HG03280 (cell line): ENCODE data around the gene HIC2.
"Not testable (repeated sequence)": the region's sequence is repeated elsewhere in the genome, so short reads cannot be mapped to it uniquely, and the experiment has no call there.

Experiments used
- ATAC-seq: cut with Tn5 transposase; IDR thresholded peaks from one replicate; pipeline ENCODE4 v1.9.1; 2021; ENCODE audit warnings: mild to moderate bottlenecking, moderate library complexity; ENCODE audit not compliant: unreplicated experiment

The HIC2 gene

GRCh38 chr22:21449531-21450319, 32.6 kb downstream of the HIC2 start:
- ATAC-seq: no peak

DNA sequence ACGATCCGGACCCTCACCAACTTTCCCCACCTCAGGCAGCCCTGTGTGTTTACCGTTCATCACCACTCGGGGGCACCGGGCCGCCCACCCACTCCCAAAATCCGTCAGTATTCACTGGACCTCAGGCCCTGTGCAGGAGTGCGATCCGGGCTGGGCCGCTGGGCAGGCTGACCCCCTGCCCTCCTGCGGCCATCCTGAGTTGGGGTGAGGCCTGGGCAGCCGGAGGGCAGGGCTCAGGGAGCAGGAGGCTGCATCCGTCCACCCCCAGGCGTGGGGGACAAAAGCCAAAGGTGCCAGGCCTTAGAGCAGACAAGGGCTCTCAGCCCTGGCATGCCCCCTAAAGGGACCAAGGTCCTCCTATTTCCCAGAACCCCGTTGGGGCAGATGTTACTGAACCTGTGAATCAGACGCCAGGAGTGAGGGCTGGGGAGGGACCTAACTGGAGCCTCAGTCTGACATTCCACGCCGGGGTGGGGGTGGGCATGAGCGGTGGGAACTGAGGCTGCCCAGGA, 33.2 kb downstream of the HIC2 start:
- no peak for ATAC-seq

DNA sequence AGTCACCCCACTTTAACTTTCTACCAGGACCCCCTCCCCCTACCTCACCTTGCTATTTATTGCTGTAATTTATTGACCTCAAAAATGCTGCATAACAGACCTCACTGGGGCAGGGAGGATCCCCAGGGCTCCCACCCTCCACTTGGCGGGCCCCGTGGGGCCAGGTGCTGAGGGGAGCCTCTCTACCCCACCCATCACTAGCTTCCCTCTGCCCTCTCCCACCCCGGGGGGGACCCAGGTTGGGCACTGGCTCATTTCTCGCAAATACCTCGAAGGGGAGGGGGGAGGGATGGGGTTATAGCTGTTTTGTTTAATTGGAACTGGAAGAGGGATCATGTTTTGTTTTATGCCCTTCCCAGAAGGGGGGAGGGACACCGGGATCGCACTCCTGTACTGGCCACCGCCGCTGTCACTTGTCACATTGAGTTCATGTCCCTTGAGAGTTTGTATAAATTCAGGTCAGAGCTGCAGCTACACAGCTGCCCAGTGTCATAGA, 33.7 kb downstream of the HIC2 start:
- ATAC-seq: no peak

DNA sequence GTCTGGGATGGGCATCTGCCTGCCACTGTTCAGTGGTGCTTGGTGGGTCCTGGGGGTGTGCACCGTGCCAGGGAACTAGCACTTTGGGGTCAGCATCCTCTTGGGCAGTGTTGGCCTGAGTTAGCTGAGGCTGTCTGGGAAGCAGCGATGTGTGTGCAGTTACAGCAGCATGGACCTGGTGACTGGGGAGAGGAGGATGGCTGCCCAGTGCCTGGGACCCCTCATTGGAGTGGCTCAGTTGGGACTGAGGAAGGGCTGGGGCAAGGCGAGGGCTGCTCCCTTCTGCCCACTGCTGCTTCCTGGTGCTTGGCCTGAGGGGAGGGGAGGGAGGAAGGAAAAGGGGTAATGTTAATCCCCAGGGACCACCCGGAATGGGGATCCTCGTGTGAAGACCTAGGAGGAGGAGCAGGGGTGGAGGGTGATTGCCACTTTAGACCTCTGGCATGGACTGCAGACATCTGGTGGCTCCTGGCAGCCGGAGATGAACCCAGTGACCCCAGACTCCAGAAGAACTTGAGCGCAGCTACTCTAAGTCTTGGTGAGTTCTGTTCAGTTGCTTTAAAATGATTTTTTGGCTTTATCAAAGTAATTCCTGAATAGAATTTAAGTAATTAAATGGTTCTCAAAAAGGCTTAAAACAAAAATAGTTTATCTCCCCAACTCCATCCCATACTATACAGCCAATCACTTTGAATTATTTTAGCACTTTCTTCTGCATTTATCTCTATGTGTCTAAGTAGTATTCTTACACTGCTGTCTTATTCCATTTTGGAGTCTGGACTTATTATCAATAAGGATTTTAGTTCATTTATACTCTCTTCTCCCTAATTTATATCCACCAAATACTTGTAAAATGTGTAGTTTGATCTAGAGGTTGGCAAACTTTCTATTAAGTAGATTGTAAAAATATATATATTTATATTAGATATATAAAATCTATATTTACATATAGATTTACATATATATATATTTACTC, 34.7 kb downstream of the HIC2 start:
- ATAC-seq: no peak

GRCh38 chr22:21452666-21453065, 35.5 kb downstream of the HIC2 start:
- ATAC-seq: not testable (repeated sequence)

DNA sequence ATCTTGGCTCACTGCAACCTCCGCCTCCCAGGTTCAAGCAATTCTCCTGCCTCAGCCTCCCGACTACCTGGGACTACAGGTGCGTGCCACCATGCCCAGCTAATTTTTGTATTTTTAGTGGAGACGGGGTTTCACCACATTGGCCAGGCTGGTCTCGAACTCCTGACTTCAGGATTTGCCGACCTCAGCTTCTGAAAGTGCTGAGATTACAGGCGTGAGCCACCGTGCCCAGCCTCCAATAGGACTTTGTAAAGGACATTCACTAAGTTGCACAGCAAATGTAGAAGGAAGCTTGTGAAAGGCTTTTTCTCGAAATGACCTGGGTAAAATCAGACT, 37.8 kb downstream of the HIC2 start:
- ATAC-seq: not testable (repeated sequence)

GRCh38 chr22:21455334-21456089, 38.3 kb downstream of the HIC2 start:
- no peak for ATAC-seq

DNA sequence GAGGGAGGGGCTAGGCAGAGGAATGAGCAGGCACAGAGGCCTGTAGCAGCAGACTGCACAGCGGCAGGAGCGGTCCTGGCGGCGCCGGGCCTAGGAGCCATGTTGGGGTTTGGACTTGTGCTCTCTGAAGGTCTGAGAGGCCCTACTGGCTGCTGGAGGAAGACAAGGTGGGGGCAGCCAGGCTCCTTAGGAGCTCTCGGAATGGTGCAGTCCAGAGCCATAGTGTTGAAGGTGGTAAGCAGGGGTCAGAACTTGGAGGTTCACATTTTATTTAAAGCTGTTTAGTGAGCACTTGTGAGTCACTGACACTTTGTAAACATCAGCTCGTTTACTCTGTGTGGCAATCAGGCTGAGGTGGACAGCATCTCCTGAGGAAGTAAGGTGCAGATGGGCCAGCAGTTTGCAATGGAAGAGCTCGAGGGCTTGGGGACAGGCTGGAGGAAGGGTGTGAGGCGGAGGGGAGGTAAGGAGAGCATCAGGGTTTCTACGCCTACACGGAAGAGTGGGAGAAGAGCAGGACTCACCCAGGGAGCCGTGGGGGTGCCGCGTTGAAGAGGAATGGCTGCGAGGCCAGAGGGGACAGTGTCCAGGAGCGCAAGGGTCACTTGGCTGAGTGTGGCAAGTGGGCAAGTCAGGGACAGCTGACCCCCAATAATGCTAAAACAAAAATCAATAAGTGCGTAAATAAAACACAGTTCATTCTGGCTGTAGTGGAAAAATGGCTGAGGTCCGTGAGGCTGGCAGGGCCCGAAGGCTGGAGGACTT, 40.0 kb downstream of the HIC2 start:
- no peak for ATAC-seq

GRCh38 chr22:21462672-21463071, 45.5 kb downstream of the HIC2 start:
- not testable (repeated sequence) for ATAC-seq

DNA sequence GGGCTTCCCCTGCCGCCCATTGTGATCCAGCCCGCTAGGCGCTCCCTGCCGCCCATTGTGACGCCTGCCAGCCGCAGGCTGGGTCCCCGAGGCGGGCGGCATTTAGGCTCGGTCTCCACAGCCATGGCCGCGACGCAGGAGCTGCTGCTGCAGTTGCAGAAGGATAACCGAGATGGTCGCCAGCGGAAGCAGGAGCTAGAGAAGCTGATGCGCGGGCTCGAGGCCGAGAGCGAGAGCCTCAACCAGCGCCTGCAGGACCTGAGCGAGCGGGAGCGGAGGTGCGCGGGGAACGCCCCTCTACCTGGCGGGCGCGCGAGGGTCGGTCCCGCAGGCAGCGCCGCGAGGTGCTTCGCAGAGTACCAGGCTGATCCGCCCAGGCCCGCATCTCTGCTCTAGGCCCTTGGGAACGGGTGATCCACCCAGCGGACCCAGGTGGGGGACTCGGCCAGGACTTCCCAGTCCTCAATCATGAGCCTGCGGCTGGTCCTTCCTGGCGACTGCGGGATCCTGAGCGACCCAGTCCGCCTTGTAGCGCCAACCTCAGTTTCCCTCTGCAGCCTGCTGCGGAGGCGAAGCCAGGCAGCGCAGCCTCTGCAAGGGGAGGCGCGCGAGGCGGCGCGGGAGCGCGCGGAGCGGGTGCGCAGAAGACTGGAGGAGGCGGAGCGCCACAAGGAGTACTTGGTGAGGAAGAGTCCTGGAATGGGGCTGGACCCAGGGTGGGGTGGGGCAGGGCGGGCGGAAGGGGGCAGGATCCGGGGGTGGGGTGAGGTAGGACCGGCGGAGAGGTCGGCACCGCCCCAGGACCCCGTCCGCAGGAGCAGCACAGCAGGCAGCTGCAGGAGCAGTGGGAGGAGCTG, 50.4 kb downstream of the HIC2 start, which contains the start of gene TMEM191C:
Gene TMEM191C (plus strand): TSS at position 51 of the 857 bp plus-strand sequence. CDS start 73 bp downstream, at position 124.
- peak; percentile 4 for ATAC-seq

GRCh38 chr22:21468194-21469096, 51.3 kb downstream of the HIC2 start:
- ATAC-seq: peak; percentile 90

DNA sequence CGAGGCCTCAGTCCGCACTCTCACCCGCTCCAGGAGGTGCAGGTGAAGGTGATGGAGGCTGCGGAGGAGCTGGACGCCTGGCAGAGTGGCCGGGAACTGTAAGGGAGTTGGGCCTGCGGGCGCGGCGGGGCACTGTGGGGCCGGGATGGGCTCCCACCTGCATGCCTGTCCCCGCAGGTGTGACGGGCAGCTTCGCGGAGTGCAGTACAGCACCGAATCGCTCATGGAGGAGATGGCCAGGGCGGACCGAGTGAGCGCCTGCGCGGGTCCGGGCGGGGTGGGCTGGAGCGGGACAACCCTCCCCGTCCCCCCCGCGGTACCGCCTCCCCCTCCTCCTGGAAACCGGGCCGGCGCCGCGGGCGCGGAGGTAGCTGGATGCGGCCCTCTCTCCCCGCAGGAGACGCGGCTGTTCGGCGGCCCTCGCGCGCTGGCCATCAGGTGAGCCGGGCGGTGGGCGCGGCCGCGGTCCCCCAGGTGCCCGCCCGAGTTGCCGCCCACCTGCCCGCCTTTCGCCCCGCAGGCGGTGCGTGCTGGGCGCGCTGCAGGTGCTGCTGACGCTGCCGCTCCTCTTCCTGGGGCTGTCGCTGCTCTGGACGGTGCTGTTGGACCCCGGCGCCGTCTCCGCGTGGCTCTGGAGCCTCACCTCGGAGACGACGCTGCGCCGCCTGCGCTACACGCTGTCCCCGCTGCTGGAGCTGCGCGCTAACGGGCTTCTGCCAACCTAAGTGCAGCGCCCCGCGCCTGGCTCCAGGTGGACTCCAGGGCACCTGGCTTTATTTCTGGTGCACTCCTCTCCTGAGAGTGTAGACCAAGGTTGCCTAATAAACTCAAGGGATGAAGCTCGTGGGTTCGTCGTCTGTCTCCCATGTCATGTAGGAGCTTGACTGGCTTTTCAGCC, 52.2 kb downstream of the HIC2 start:
- not testable (repeated sequence) for ATAC-seq

GRCh38 chr22:21472984-21473383, 55.8 kb downstream of the HIC2 start:
- not testable (repeated sequence) for ATAC-seq

DNA sequence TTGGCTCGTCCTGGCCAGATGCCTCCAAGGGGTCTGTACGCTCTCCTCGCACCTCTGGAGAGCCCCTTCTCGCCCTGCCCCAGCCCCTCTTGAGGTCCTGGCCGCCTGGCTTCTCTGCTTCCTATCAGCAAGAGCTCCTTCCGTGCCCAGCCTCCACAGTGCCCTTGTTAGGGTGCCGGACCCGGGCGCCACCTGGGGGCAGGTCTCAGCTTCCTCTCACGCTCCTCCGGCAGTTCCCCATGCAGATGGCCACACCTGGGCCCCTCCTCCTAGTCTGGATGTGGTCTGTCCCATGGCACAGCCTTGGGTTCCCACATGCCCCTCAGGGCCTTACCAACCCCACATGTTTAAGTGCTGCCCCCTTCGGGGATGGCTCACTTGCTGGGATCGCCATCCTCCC, 56.5 kb downstream of the HIC2 start:
- not testable (repeated sequence) for ATAC-seq

- not testable (repeated sequence) for ATAC-seq
These were observed 66.9 kb downstream of the HIC2 start for GRCh38 chr22:21484039-21484438.

DNA sequence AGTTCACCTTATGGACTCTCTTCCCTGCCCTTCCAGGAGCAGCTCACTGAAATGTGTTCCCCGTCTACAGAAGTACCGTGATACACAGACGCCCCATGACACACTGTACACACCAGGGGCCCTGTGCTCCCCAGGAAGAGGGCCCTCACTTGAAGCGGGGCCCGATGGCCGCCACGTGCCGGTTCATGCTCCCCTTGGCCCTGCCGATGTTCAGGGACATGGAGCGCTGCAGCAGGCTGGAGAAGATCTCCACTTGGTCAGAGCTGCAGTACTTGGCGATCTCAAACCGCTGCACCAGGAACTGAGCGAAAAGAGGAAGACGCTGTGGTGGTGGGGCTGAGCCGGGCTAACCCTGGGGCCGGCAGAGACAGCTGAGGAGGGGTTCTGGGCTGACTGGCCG, 70.6 kb downstream of the HIC2 start:
- not testable (repeated sequence) for ATAC-seq

DNA sequence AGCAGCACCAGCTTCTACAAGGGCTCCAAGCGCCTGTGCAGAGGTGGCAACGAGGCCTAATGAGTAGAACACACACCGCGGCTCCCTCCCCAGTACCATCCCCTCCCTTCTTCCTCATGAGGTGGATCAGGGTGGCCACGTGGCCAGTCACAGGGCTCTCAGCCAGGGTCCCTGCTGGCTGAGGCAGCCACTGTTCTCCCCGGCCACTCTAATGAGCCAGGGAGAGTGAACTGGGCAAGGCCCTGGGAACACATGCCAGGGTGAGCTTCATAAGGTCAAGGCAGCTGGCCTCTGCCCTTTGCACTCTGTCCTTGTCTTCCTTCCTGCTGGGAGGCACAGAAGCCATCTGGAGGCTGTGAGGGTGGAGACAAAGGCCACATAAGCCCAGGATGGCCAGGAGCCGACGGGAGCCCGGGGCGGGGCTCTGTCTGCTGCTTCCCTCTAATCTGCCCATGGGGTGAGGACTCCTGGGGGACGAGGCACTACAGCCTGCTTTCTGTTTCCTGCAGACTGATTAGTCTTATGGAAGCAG, 72.0 kb downstream of the HIC2 start:
- ATAC-seq: not testable (repeated sequence)
